ENCODE data around the gene C1QA. TPM values are rescaled to one million over a fixed set of nuclear protein-coding genes. Genes with fewer than 3 reads are reported as not detected.
A peak's percentile ranks its signal among the peaks of the same experiment; 100 is the strongest.

Gene C1QA
- total and polyA plus RNA-seq, 3 donors from 2014 or later, result 8.7 to 142 (median 29.8) TPM

- TF ChIP-seq CTCF (IDR thresholded peaks at IDR 0.05) (no peak), POLR2A (IDR thresholded peaks at IDR 0.05) (no peak)
- Histone ChIP-seq H3K4me3 (no peak overlapping the region), H3K27me3 (no peaks in the 10 kb centered on the region), H3K27ac (no peak overlapping the region), H3K36me3 (ENCODE audit: low read depth, missing control alignments) (no peaks in the 10 kb centered on the region), H3K4me1 (no peaks in the 10 kb centered on the region), H3K9me3 (no peaks in the 10 kb centered on the region)
- 60 to 67% methylated on average over 2 to 3 of the region's 3 CpGs for WGBS, 2 donors
- no peak for DNase-seq
- intact Hi-C loops (cut with DNase I; ENCODE audit: low total_unique reads), result no loop called here
Observed at GRCh38 chr1:22608361-22608760, 28.1 kb upstream of the C1QA start.

- TF ChIP-seq CTCF (IDR thresholded peaks at IDR 0.05) (no peak), POLR2A (IDR thresholded peaks at IDR 0.05) (no peak)
- Histone ChIP-seq H3K4me3 (no peak overlapping the region), H3K4me1 (no peaks in the 10 kb centered on the region), H3K27ac (no peak overlapping the region), H3K9me3 (no peaks in the 10 kb centered on the region), H3K36me3 (ENCODE audit: low read depth, missing control alignments) (no peaks in the 10 kb centered on the region), H3K27me3 (no peaks in the 10 kb centered on the region)
- 20 to 31% methylated on average over 6 of the region's 6 CpGs for WGBS, 2 donors
- no peak for DNase-seq
- intact Hi-C loops (cut with DNase I; ENCODE audit: low total_unique reads), result no loop called here
Observed at GRCh38 chr1:22609291-22609690, 27.1 kb upstream of the C1QA start.

GRCh38 chr1:22611530-22611947 is 24.9 kb upstream of the C1QA start:
- peak; percentile 73 for DNase-seq
- intact Hi-C loops (cut with DNase I; ENCODE audit: low total_unique reads), result no loop called here
- no peaks in the 10 kb centered on the region for H3K27me3 ChIP-seq
- no peak overlapping the region for H3K4me3 ChIP-seq
- 19 to 20% methylated on average over 7 of the region's 7 CpGs for WGBS, 2 donors
- H3K9me3 ChIP-seq, result no peaks in the 10 kb centered on the region
- H3K4me1 ChIP-seq, result no peaks in the 10 kb centered on the region
- no peaks in the 10 kb centered on the region for H3K36me3 ChIP-seq (ENCODE audit: low read depth, missing control alignments)
- no peak overlapping the region for H3K27ac ChIP-seq
- TF ChIP-seq POLR2A (IDR thresholded peaks at IDR 0.05) (no peak), CTCF (IDR thresholded peaks at IDR 0.05) (no peak)

DNA sequence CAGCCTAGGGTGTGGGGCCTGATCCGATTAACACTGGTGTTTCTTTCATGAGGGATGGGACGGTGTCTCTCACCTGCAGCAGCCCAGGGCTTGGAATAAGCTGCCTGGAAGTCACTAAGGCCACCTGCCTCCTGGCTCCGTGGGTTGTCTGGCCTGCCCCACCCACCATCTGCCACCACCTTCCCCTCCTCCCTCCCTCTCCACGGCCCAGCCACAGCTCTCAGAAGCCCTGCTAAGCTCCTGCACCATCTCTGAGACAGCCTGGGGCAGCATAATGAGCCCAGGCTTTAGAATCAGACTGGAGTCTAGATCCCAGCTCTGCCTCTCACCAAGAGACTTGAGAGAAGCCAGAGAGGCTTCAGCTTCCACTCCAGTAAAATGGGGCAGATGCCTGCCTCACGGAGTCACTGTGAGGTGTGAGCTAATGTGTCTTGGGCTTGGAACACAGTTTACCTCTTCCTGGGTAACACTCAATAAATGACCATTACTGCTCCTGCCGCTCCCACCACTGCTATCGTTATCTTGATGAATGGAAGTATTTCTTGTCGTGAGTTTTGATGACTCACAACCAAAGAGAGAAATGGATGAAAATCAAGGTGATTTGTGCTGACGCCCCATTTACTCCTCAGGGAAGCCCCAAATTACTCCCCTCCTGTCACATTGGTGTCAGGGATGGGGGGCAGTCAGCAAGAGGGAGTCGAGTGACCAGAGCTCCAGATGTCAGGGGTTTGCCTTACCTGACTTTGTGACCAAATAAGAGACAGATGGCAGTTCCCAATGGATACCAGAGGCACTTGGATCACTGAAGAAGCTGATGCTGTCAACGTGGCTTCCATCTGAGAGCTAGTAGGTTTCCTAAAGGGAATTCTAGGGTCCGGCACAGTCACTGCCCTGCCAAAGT is 23.5 kb upstream of the C1QA start:
- H3K4me1 ChIP-seq, result no peaks in the 10 kb centered on the region
- H3K27ac ChIP-seq, result no peak overlapping the region
- 52 to 62% methylated on average over 9 to 12 of the region's 12 CpGs for WGBS, 2 donors
- H3K9me3 ChIP-seq, result no peaks in the 10 kb centered on the region
- H3K27me3 ChIP-seq, result no peaks in the 10 kb centered on the region
- H3K36me3 ChIP-seq (ENCODE audit: low read depth, missing control alignments), result no peaks in the 10 kb centered on the region
- intact Hi-C loops (cut with DNase I; ENCODE audit: low total_unique reads), result no loop called here
- DNase-seq, result no peak
- TF ChIP-seq POLR2A (IDR thresholded peaks at IDR 0.05), result no peak
- no peak for TF ChIP-seq CTCF (IDR thresholded peaks at IDR 0.05)
- H3K4me3 ChIP-seq, result no peak overlapping the region

- Histone ChIP-seq H3K4me1 (no peaks in the 10 kb centered on the region), H3K27me3 (no peaks in the 10 kb centered on the region), H3K36me3 (ENCODE audit: low read depth, missing control alignments) (no peaks in the 10 kb centered on the region), H3K9me3 (no peaks in the 10 kb centered on the region), H3K27ac (no peak overlapping the region), H3K4me3 (no peak overlapping the region)
- intact Hi-C loops (cut with DNase I; ENCODE audit: low total_unique reads), result no loop called here
- DNase-seq, result no peak
- 49 to 75% methylated on average over 5 of the region's 5 CpGs for WGBS, 2 donors
- no peak for TF ChIP-seq CTCF (IDR thresholded peaks at IDR 0.05)
- no peak for TF ChIP-seq POLR2A (IDR thresholded peaks at IDR 0.05)
Observed at GRCh38 chr1:22613572-22613918, 22.9 kb upstream of the C1QA start.
